Activated T-cell treated with anti-CD3 and anti-CD28 coated beads for 48 hours (primary cell): ENCODE data around the gene AFMID.
"Not testable (repeated sequence)": the region's sequence is repeated elsewhere in the genome, so short reads cannot be mapped to it uniquely, and the experiment has no call there.

Experiments
- DNase-seq: peaks from one replicate; pipeline ENCODE4 v3.0.0-alpha.2; 2020; ENCODE audit warnings: low read depth

The AFMID gene

DNA sequence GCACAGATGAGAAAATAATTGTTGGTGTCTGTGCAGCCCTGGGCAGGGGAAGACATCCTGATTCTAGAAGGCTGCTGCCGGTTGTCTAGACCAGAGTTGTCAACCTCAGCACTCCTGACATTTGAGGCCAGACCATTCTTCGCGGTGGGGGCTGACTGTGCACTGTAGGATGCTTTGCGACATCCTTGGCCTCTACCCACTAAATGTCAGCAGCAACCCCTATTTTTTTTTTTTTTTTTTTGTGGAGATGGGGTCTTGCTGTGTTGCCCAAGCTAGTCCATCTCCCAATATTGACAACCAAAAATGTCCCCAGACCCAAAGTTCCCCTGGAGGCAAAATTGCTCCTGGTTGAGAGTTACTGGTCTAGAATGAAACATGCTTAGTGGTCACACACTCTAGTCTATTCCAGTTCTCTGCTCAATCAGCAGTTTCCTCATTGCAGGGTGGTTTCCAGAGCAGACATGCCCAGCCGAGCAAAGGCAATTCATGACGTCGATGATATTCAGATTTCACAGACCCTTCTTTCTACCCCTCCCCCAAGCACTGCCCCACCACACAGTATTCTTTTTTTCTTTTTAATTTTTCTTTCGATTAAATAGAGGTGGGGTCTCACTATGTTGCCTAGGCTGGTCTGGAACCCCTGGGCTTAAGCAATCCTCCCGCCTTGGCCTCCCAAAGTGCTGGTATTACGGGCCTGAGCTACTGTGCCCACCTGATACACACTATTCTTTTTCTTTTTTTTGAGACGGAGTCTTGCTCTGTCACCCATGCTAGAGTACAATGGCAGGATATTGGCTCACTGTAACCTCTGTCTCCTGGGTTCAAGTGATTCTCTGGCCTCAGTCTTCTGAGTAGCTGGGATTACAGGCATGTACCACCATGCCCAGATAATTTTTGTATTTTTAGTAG, 32.0 kb upstream of the AFMID start:
- DNase-seq, result no peak

DNA sequence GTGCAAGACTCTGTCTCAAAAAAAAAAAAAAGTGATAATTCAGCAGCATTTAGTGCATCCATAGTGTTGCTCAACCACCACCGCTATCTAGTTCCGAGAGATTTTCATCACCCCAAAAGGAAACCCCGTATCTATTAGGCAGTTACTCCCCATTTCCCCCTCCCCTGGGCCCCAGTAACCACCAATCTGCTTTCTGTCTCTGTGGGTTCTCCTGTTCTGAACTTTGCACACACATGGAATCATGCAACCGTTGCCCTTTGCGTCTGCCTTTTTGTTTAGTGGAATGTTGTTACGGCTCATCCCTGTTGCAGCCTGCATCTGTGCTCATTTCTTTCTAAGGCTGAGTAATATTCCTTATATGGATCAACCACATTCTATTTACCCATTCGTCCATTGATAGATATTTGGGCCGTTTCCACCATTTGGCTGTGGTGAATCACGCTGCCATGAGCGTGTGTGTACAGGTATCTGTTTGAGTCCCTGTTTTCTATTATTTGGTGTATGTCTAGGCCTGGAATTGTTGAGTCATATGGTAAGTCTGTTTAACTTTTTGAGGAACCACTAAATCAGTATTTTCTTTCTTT, 27.5 kb upstream of the AFMID start:
- no peak for DNase-seq

GRCh38 chr17:78163881-78164747, 23.0 kb upstream of the AFMID start:
- DNase-seq, result no peak

DNA sequence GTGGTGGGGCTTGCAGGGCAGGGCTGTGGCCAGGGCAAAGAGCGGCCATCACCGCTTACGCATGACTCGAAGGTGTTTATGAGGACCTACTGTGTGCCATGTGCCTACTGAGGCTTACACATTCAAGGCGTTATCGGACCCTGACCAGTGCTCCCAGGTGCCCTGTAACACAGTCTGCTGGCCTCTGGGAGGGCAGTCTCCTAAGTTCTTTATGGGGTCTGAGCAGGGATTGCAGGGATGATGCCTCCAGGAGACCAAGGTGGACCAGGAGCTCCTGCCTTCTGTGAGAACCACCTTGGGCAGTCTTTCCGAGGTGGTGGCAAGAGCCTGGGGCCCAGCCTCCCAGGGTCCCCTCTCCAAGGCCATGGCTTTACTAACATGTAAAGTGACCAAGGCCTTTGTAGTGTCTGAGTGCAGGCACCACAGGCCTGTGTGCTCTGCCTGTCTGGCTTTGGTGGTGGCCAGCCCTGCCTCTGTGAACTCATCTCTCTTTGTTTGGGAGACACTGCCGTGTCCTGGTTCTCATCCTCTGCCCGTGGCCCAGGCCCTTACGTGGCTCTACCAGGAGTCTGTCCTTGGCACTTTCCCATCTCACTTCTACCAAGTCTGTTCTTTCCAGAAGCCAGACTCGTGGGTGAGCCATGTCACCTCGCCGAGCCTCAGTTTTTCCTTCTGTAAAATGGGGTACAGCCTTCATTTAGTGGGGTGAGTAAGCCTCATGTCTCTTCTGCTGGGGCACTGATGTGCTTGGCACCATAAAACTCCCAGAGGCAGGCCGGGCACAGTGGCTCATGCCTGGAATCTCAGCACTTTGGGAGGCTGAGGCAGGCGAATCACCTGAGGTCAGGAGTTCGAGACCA, 22.2 kb upstream of the AFMID start:
- no peak for DNase-seq

GRCh38 chr17:78166416-78166815, 20.7 kb upstream of the AFMID start:
- DNase-seq, result no peak

- DNase-seq, result peak; percentile 90
Measured at GRCh38 chr17:78168242-78168902, 18.8 kb upstream of the AFMID start, which contains the start of gene SYNGR2. Gene SYNGR2 (plus strand): TSS chr17:78168581. CDS start chr17:78168617, 36 bp downstream.

- peak; percentile 57 for DNase-seq
Measured at GRCh38 chr17:78168903-78169793, 18.0 kb upstream of the AFMID start.

DNA sequence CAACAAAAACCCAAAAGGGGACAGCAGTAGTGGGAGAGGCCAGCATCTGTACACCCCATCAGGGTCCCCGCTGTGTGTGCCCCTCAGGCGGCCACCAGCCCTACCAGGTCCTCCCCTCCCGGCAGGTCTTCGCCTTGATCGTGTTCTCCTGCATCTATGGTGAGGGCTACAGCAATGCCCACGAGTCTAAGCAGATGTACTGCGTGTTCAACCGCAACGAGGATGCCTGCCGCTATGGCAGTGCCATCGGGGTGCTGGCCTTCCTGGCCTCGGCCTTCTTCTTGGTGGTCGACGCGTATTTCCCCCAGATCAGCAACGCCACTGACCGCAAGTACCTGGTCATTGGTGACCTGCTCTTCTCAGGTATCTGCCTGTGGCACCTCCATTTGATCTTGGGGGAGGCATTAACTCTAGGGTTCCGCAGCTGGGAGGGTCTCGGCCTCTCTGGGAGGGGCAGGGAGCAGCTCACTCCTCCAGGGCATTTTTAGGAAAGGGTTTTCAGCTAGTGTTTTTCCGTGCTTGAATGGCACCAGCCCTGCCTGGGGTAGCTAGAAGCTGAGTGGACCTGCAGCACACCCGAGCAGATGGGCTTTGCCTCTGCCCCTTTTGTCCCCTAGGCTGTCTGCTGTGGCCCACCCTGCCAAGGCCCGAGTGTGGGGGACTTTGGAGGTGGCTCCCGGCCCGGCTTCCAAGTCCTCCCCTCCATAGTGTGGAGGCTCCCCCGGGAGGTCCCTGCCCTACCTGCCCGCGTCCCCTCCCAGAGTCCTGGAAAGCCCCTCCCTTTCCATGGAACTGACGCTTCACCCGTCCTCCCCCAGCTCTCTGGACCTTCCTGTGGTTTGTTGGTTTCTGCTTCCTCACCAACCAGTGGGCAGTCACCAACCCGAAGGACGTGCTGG, 16.2 kb upstream of the AFMID start:
- DNase-seq, result no peak

- not testable (repeated sequence) for DNase-seq
Measured at GRCh38 chr17:78171591-78172248, 15.4 kb upstream of the AFMID start.

DNA sequence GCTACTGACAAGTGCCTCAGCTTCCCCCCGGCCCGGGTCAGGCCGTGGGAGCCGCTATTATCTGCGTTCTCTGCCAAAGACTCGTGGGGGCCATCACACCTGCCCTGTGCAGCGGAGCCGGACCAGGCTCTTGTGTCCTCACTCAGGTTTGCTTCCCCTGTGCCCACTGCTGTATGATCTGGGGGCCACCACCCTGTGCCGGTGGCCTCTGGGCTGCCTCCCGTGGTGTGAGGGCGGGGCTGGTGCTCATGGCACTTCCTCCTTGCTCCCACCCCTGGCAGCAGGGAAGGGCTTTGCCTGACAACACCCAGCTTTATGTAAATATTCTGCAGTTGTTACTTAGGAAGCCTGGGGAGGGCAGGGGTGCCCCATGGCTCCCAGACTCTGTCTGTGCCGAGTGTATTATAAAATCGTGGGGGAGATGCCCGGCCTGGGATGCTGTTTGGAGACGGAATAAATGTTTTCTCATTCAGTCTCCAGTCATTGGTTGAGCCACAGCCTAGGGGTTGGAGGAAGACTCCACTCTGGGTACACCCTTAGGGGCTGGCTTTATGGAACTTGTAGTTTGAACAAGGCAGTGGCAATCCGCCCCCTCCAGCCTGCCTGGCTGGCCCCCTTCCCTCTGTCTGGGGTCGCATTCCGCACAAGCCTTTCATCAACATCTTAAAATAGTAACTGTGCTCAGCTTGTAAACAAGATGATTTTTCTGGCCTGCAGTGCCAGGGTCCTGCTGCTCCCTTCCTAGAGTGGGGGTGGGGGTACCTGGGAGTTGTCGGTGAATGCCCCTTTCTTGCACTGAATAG, 14.7 kb upstream of the AFMID start:
- DNase-seq, result no peak

GRCh38 chr17:78173097-78173715, 14.0 kb upstream of the AFMID start:
- DNase-seq, result no peak

- no peak for DNase-seq
Measured at GRCh38 chr17:78174346-78174869, 12.8 kb upstream of the AFMID start.

DNA sequence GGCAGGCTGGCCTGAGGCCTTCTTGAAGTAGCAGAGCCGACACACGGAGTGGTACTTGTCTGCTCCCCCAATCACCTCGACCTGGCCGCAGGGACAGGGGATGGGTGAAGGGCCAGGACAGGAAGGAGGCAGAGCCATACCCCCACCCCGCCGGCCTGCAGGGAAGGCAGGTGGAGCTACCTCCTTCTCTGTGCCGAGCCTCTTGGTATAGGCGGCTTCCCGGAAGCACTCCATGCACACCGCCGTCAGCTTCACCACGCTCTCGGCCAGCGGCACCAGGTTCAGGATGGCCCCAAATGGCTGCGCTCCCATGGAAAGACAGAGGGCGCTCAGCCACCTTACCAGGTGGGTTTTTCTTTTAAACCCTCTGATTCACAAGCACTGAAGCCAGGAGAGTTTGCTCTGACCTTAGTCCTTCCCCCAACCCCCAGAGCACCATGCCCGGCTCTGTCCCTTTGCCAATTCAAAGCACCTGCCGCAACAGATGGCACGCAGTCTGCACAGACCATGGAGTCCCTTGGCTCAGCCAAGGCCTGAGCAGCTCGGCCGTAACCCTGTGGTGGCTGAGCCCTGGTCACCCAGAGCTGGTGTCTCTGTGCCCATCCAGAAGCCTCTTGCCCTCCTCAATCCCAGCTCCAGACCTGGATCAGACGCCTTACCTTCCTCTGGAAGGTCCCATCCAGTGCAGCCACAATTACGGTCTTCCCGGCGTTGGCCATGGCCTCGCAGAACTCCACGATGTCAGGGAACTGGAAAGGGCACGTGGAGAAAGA, 12.1 kb upstream of the AFMID start:
- no peak for DNase-seq

- DNase-seq, result no peak
Measured at GRCh38 chr17:78175643-78175981, 11.6 kb upstream of the AFMID start.

GRCh38 chr17:78176548-78177025, 10.6 kb upstream of the AFMID start:
- DNase-seq, result peak; percentile 77

- no peak for DNase-seq
Measured at GRCh38 chr17:78179372-78179771, 7.8 kb upstream of the AFMID start.
